Testis (tissue), 3 donors: Measurements from ENCODE around the gene NAA80. TPM values are rescaled to one million over a fixed set of nuclear protein-coding genes. Genes with fewer than 3 reads are reported as not detected.
A peak's percentile ranks its signal among the peaks of the same experiment; 100 is the strongest.

Experiments
- DNase-seq: peaks from one replicate; pipeline ENCODE4 v3.0.0-alpha.2; 2019
- H3K27ac ChIP-seq, 2 donors: fragments of 200-600 bp; sonication (generic); one replicate each; pipeline ENCODE4 v1.5.1; 2019
- H3K27me3 ChIP-seq: fragments of 200-600 bp; sonication (generic); one replicate; pipeline ENCODE4 v1.5.1; 2019
- H3K36me3 ChIP-seq: fragments of 200-600 bp; sonication (generic); one replicate; pipeline ENCODE4 v1.5.1; 2017; ENCODE audit warnings: low read depth; ENCODE audit errors: missing control alignments
- H3K4me1 ChIP-seq: fragments of 200-600 bp; sonication (generic); one replicate; pipeline ENCODE4 v1.5.1; 2019
- H3K4me3 ChIP-seq, 2 donors: fragments of 200-600 bp; sonication (generic); one replicate each; pipeline ENCODE4 v1.5.1; 2017 to 2019
- H3K9me3 ChIP-seq: fragments of 200-600 bp; sonication (generic); one replicate; pipeline ENCODE4 v1.5.1; 2017
- CTCF ChIP-seq, 3 experiments: fragments of 450-650 bp in 2 of 3; fragments of 200-600 bp in 1 of 3; sonication (generic) in 1 of 3; IDR thresholded peaks; one replicate each; pipeline ENCODE4 v1.5.1; 2016 to 2019; ENCODE audit warnings: antibody characterized with exemption in 3 of 3, mild to moderate bottlenecking in 2 of 3, moderate library complexity in 1 of 3
- POLR2A ChIP-seq: fragments of 450-650 bp; IDR thresholded peaks from one replicate; pipeline ENCODE4 v1.6.1; 2017; ENCODE audit warnings: antibody characterized with exemption, mild to moderate bottlenecking, moderate library complexity
- WGBS, 2 donors: methylation state at CpG; one replicate each; pipeline ENCODE4 v1.1.5; 2018; 5-methylcytosine and 5-hydroxymethylcytosine counted together
- intact Hi-C: fragments of 100-400 bp; cut with DNase I; formaldehyde crosslinking; loops from one replicate; pipeline ENCODE4 v1.15.1; 2023; ENCODE audit warnings: low total_unique reads
- polyA plus RNA-seq: library from polyadenylated mRNA; stranded (reverse); fragments of 350-450 nt; fragmentation: Illumina TruSeq; extraction: RNeasy Lipid Tissue Mini Kit (QIAGEN cat#74804); gene quantifications from one replicate; pipeline ENCODE4 v1.2.3, GENCODE V29; 2014; ENCODE audit warnings: low read depth, low replicate concordance; ENCODE audit not compliant: insufficient read depth
- total RNA-seq, 2 donors: library from RNA; depleted of rRNA; stranded (reverse); fragments of >200 nt; gene quantifications; one replicate each; pipeline ENCODE4 v1.2.3, GENCODE V29; 2016

The NAA80 gene
- total and polyA plus RNA-seq, 3 donors from 2014 or later, result 37.9 to 79.4 (median 72.4) TPM

DNA sequence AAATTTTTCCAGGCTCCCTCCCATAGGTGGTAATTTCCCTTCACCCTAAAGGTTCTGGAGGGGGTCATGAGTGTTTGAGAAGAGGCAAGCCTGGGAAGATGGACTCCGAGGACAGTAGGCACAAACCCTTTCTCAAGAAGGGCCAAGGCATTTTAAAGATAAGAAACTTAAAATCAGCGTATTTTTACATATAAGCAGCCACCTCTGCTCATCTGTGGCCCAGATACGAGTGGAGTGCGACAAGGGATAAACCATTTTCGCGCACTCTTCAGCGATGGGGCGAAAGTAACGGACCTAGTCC is 40.9 kb upstream of the NAA80 start:
- no peak for DNase-seq
- H3K27me3 ChIP-seq, result no peaks in the 10 kb centered on the region
- no peak for TF ChIP-seq POLR2A
- TF ChIP-seq CTCF (IDR thresholded peaks at IDR 0.05), result no peak
- peak overlapping the region; percentile 47 to 53 for H3K4me3 ChIP-seq
- intact Hi-C loops, result no loop called here
- no peaks in the 10 kb centered on the region for H3K36me3 ChIP-seq
- H3K27ac ChIP-seq, result peak overlapping the region; percentile 22 to 78
- 24 to 44% methylated on average over 6 to 9 of the region's 9 CpGs for WGBS, 2 donors
- H3K4me1 ChIP-seq, result peaks cover 32% of the 10 kb centered on the region
- no peaks in the 10 kb centered on the region for H3K9me3 ChIP-seq

DNA sequence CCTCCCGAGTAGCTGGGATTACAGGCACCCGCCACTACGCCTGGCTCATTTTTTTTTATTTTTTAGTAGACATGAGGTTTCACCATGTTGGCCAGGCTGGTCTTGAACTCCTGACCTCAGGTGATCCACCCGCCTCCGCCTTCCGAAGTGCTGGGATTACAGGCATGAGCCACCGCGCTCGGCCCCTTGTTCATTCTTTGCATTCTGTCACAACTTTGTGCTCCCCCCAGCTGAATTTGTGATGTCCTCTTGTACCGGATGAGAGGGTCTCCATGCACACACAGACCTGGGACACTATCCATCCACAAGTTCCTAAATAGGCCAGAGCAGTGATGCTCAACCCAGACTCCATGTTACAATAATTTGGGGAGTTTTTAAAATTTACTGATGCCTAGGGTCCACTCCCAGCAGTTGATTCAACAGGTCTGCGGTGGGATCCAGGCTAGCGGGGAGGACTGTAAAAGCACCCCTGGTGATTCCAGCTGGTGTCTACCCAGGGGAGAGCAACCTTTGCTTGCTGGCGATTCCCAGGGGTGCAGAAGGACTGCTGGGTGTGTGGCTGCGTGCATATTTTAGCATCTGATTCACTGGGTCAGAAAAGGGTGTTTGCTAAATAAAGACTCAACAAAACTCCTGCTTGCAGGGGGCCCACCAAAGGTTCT is 40.4 kb upstream of the NAA80 start:
- H3K27me3 ChIP-seq, result no peaks in the 10 kb centered on the region
- peak overlapping the region; percentile 47 to 53 for H3K4me3 ChIP-seq
- H3K9me3 ChIP-seq, result no peaks in the 10 kb centered on the region
- TF ChIP-seq POLR2A (no peak), CTCF (IDR thresholded peaks at IDR 0.05) (no peak)
- WGBS, 2 donors, result 73 to 74% methylated on average over 13 to 14 of the region's 14 CpGs
- H3K27ac ChIP-seq, result peak overlapping the region; percentile 78 to 87
- peaks cover 28% of the 10 kb centered on the region for H3K4me1 ChIP-seq
- no peaks in the 10 kb centered on the region for H3K36me3 ChIP-seq
- intact Hi-C loops, result no loop called here
- no peak for DNase-seq

DNA sequence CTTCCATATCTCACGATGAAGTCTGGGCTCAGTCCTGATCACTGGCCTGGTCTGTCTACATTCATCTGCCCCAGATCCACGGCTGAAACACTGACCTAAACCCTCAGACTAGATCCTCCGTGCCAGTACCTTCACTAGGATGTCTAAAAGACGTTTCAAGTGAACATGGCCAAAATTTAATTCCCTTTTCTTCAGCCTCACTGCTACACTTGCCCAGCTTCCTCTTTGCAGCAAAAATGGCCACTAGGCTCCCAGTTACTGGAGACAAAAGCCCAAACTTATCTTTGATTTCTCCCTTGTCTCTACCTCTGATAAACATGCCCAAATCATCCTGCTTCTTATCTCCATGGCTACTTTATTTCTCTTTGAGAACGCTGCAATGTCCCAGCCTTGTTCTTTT is 39.8 kb upstream of the NAA80 start:
- peaks cover 32% of the 10 kb centered on the region for H3K4me1 ChIP-seq
- TF ChIP-seq CTCF (IDR thresholded peaks at IDR 0.05), result no peak
- TF ChIP-seq POLR2A, result no peak
- intact Hi-C loops, result no loop called here
- WGBS, 2 donors, result 35 to 36% methylated on average over 5 of the region's 5 CpGs
- H3K9me3 ChIP-seq, result no peaks in the 10 kb centered on the region
- H3K27ac ChIP-seq, result peak overlapping the region; percentile 87 to 97
- H3K4me3 ChIP-seq, result no peak overlapping the region
- H3K27me3 ChIP-seq, result no peaks in the 10 kb centered on the region
- H3K36me3 ChIP-seq, result no peaks in the 10 kb centered on the region
- DNase-seq, result no peak

DNA sequence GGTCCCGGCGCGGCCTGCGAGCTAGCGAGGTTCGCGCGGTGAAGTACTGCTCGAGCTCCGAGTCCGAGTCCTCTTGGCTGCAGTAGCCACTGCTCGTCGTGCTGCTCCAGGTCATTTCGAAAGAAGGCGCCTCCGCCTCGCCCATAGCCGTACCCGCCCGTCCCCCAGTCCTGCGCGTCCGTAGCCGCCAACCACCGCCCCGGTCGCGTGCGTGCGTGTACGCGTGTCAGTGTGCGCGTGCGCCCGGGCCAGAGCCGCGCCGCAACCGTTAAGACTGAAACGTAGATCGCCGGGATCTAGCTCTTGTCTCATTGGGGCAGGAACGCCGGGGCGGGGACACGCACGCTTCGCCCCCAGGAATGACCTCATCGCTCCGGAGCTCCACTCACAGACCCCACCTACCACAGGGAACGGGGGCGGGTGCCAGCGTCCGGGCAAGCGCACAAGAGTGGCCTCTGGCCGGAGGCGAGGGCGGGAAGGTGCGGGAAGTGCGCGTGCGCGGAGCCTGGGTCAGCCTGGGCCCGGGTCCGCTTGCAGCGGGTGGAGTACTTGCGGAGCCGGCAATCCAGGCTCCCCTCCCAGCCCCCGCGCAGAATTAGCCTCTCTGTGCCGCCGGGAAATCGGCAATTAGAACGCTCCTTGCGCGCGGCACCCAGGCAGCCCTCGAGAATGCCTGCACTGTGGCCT is 38.1 kb upstream of the NAA80 start:
- H3K4me3 ChIP-seq, result peak overlapping the region; percentile 74 to 91
- H3K36me3 ChIP-seq, result no peaks in the 10 kb centered on the region
- TF ChIP-seq CTCF (IDR thresholded peaks at IDR 0.05) (no peak), POLR2A (peak; percentile 21)
- H3K27me3 ChIP-seq, result no peaks in the 10 kb centered on the region
- H3K27ac ChIP-seq, result peak overlapping the region; percentile 87 to 97
- WGBS, 2 donors, result 1% methylated on average over 61 of the region's 79 CpGs; no CpG with 5 or more reads in 1 of the 2 donors
- H3K9me3 ChIP-seq, result no peaks in the 10 kb centered on the region
- H3K4me1 ChIP-seq, result peaks cover 41% of the 10 kb centered on the region
- intact Hi-C loops, result no loop called here
- peak; percentile 99 for DNase-seq
